Activated naive CD4-positive, alpha-beta T cell treated with anti-CD3 and anti-CD28 coated beads for 36 hours (primary cell): Measurements from ENCODE around the gene CLEC11A. TPM values are rescaled to one million over a fixed set of nuclear protein-coding genes. Genes with fewer than 3 reads are reported as not detected.
"Not testable (repeated sequence)": the region's sequence is repeated elsewhere in the genome, so short reads cannot be mapped to it uniquely, and the experiment has no call there.

ENCODE experiments used
- CTCF ChIA-PET: fragments of 350-600 bp; sonication (Branson Sonifier 250); formaldehyde crosslinking; loops from one replicate; lab custom pipeline; 2021; ENCODE audit warnings: antibody characterized with exemption; lab: Charles Lee
- DNase-seq: peaks from one replicate; pipeline ENCODE4 v3.0.0-alpha.2; 2020
- H3K27ac Mint-ChIP-seq: one replicate; pipeline ENCODE4 v1.8.0; 2021; ENCODE audit warnings: mild to moderate bottlenecking, mixed read lengths
- H3K27me3 Mint-ChIP-seq: one replicate; pipeline ENCODE4 v1.8.0; 2021; ENCODE audit warnings: low read depth, mixed read lengths
- H3K36me3 Mint-ChIP-seq: one replicate; pipeline ENCODE4 v1.8.0; 2021; ENCODE audit warnings: low read depth, mixed read lengths
- H3K4me1 Mint-ChIP-seq: one replicate; pipeline ENCODE4 v1.8.0; 2021; ENCODE audit warnings: low read depth, mixed read lengths
- H3K4me3 Mint-ChIP-seq: one replicate; pipeline ENCODE4 v1.8.0; 2021; ENCODE audit warnings: mild to moderate bottlenecking, moderate library complexity, mixed read lengths
- H3K9me3 Mint-ChIP-seq: one replicate; pipeline ENCODE4 v1.8.0; 2021; ENCODE audit warnings: mixed read lengths
- intact Hi-C: fragments of 100-400 bp; cut with micrococcal nuclease; formaldehyde crosslinking; loops from one replicate; pipeline ENCODE4 v1.15.1; 2023
- total RNA-seq, 2 experiments: library from RNA; stranded (reverse); gene quantifications; one replicate each; pipeline ENCODE4 v1.2.3, GENCODE V29; 2021

Gene CLEC11A
- total RNA-seq, 2 experiments from 2014 or later = 0.69 to 1.4 TPM

- Mint-ChIP-seq H3K4me1 (peaks cover 17% of the 10 kb centered on the region), H3K27me3 (peaks cover 29% of the 10 kb centered on the region), H3K9me3 (no peaks in the 10 kb centered on the region), H3K4me3 (no peak overlapping the region), H3K36me3 (no peaks in the 10 kb centered on the region), H3K27ac (no peak overlapping the region)
- DNase-seq = no peak
- intact Hi-C loops = loop anchor here (10.0 kb wide), 2 partner anchors 375 to 395 kb away; partner anchors contain the start of gene CTU1
- CTCF ChIA-PET = no interaction called here
Measured at GRCh38 chr19:50729894-50730293, 6.7 kb downstream of the CLEC11A start.

DNA sequence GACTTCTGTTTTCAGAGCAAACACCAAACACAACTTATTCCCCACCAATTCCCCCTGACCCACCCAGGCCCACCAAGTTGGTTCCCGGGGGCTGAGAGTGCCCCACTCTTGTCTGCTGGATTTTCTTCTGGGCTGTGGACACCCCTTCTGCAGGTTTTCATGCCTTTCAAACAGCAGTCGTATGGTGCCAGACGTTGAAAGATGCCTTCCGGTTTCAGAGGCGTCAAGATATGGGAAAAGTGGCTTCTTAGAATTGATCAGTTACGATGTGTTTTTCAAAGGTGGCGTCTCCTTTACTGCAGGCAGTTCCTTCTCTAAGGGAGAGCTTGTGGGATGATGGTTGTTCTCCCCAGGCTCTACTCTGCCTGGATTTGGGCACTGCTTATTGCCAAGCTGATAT lies 12.7 kb downstream of the CLEC11A start:
- no peak for DNase-seq
- H3K27me3 Mint-ChIP-seq = peaks cover 39% of the 10 kb centered on the region
- CTCF ChIA-PET = no interaction called here
- no peaks in the 10 kb centered on the region for H3K4me1 Mint-ChIP-seq
- H3K4me3 Mint-ChIP-seq = no peak overlapping the region
- H3K9me3 Mint-ChIP-seq = no peaks in the 10 kb centered on the region
- no peak overlapping the region for H3K27ac Mint-ChIP-seq
- H3K36me3 Mint-ChIP-seq = no peaks in the 10 kb centered on the region
- intact Hi-C loops = no loop called here

GRCh38 chr19:50736338-50736737 lies 13.2 kb downstream of the CLEC11A start:
- CTCF ChIA-PET = no interaction called here
- H3K4me3 Mint-ChIP-seq = no peak overlapping the region
- H3K36me3 Mint-ChIP-seq = no peaks in the 10 kb centered on the region
- no peaks in the 10 kb centered on the region for H3K9me3 Mint-ChIP-seq
- no peak for DNase-seq
- intact Hi-C loops = no loop called here
- no peak overlapping the region for H3K27ac Mint-ChIP-seq
- no peaks in the 10 kb centered on the region for H3K4me1 Mint-ChIP-seq
- H3K27me3 Mint-ChIP-seq = peaks cover 40% of the 10 kb centered on the region

DNA sequence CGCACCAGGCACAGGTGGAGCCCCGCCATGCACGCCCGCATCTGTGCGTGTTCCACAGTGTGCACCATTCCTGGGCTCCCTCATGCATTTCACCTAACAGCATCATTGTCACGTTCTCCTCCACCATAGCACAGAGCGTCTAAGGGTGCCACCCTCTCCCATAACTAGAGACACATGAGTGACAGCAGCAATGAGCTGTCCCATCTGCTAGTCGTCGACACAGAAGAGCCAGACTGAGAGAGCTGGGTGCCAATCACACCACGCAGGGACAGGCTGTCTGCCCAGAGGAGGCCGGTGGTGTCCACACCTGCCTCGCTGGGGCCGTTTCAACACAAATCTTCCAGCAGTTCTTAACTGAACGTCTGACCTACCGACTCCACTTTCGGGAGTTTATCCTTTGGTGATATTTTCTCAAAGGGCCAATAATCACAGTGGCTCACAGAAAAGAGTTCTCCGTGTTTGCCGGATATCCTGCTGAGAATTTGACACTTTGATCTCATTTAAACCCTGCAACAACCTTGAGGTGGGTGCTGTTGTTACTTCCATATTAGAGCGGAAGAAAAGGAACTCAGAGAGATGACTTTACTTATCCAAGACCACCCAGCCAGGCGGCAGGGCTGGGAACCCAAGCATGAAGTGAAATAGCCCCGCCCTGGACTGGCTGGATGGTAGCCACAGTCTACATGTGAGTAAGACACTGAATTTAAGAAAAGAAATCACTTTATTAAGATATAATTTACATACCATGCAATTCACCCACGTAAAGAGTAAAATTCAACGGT lies 16.2 kb downstream of the CLEC11A start:
- DNase-seq = no peak
- Mint-ChIP-seq H3K27me3 (peaks cover 36% of the 10 kb centered on the region), H3K27ac (no peak overlapping the region), H3K4me1 (no peaks in the 10 kb centered on the region), H3K36me3 (no peaks in the 10 kb centered on the region), H3K9me3 (no peaks in the 10 kb centered on the region), H3K4me3 (no peak overlapping the region)
- intact Hi-C loops = no loop called here
- CTCF ChIA-PET = no interaction called here

- peaks cover 36% of the 10 kb centered on the region for H3K27me3 Mint-ChIP-seq
- CTCF ChIA-PET = no interaction called here
- no peaks in the 10 kb centered on the region for H3K4me1 Mint-ChIP-seq
Measured at GRCh38 chr19:50739914-50740426, 16.8 kb downstream of the CLEC11A start.

DNA sequence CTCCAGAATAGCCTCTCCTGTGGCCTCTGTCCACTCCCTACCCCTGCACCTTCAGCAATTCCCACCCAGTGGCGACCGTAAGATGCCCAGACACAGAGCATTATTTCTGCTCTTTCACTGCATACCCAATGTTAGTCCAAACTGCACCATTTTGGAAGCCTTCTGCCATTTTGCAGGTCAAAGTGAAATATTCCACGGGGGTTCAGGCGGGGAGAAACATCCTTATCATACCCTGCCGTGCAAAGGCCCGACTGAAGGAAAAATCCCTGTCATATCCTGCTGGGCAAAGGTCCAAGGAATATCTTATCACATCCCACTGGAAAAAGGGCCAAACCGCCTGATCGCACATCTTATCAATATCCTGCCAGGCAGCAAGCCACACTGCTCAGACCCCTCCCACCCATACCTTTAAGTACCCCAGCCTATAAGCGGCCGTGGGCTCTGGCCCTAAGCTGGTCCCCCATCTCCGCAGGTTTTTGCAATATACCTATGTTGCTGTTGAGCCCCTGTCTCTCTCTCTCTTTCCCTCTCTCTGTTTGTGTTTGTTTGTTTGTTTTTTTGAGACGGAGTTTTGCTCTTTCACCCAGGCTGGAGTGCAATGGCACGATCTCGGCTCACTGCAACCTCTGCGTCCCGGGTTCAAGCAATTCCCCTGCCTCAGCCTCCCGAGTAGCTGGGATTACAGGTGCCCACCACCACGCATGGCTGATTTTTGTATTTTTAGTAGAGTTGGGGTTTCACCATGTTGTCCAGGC lies 18.2 kb downstream of the CLEC11A start:
- peaks cover 31% of the 10 kb centered on the region for H3K27me3 Mint-ChIP-seq
- CTCF ChIA-PET = no interaction called here
- intact Hi-C loops = no loop called here
- no peaks in the 10 kb centered on the region for H3K36me3 Mint-ChIP-seq
- no peaks in the 10 kb centered on the region for H3K4me1 Mint-ChIP-seq
- H3K27ac Mint-ChIP-seq = no peak overlapping the region
- no peaks in the 10 kb centered on the region for H3K9me3 Mint-ChIP-seq
- no peak overlapping the region for H3K4me3 Mint-ChIP-seq
- no peak for DNase-seq

More at GRCh38 chr19:50739914-50740426, 16.8 kb downstream of the CLEC11A start:
- DNase-seq = no peak
- H3K4me3 Mint-ChIP-seq = no peak overlapping the region
- H3K27ac Mint-ChIP-seq = no peak overlapping the region
- intact Hi-C loops = no loop called here
- H3K36me3 Mint-ChIP-seq = no peaks in the 10 kb centered on the region
- H3K9me3 Mint-ChIP-seq = no peaks in the 10 kb centered on the region

DNA sequence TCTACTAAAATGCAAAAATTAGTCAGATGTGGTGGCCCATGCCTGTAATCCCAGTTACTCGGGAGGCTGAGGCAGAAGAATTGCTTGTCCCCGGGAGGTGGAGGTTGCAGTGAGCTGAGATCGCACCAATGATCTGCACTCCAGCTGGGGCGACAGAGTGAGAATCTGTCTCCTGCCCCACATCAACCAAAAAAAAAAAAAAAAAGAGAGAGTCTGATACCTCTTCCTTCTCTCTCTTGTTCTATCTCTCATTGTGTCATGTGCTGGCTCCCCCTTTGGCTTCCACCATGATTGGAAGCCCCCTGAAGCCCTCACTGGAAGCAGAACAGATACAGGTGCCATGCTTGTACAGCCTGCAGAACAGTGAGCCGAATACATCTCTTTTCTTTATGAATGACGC lies 20.4 kb downstream of the CLEC11A start:
- intact Hi-C loops = no loop called here
- Mint-ChIP-seq H3K36me3 (no peaks in the 10 kb centered on the region), H3K27ac (no peak overlapping the region), H3K4me1 (no peaks in the 10 kb centered on the region), H3K27me3 (peaks cover 27% of the 10 kb centered on the region), H3K9me3 (no peaks in the 10 kb centered on the region), H3K4me3 (no peak overlapping the region)
- no peak for DNase-seq
- CTCF ChIA-PET = no interaction called here

- Mint-ChIP-seq H3K36me3 (no peaks in the 10 kb centered on the region), H3K4me3 (no peak overlapping the region), H3K9me3 (no peaks in the 10 kb centered on the region), H3K27me3 (peaks cover 22% of the 10 kb centered on the region), H3K4me1 (no peaks in the 10 kb centered on the region), H3K27ac (no peak overlapping the region)
- no peak for DNase-seq
- intact Hi-C loops = no loop called here
- CTCF ChIA-PET = no interaction called here
Measured at GRCh38 chr19:50745221-50745620, 22.1 kb downstream of the CLEC11A start.

- H3K27me3 Mint-ChIP-seq = peaks cover 16% of the 10 kb centered on the region
- DNase-seq, H3K36me3 Mint-ChIP-seq, H3K4me1 Mint-ChIP-seq, H3K4me3 Mint-ChIP-seq, H3K27ac Mint-ChIP-seq, intact Hi-C loops, CTCF ChIA-PET, H3K9me3 Mint-ChIP-seq: not testable (repeated sequence)
Measured at GRCh38 chr19:50747141-50747540, 24.0 kb downstream of the CLEC11A start.

DNA sequence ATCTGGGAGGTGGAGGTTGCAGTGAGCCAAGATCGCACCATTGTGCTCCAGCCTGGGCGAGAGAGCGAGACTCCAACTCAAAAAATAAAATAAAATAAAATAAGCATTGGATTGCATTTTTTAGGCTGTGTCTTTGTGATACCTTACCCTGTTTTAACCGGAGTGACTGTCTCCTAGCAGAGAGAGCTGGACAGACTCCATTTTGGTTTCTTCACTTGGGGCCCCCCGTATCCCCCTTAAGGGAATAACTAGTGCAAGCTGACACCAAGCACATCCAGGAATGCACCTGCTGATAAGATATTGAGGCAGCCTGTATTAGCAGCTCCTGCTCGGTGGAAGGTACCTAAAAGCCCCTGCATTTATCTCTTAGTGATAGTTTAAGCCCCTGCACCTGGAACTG lies 26.3 kb downstream of the CLEC11A start:
- Mint-ChIP-seq H3K36me3 (no peaks in the 10 kb centered on the region), H3K4me1 (no peaks in the 10 kb centered on the region), H3K9me3 (no peaks in the 10 kb centered on the region), H3K4me3 (no peak overlapping the region), H3K27me3 (peaks cover 15% of the 10 kb centered on the region), H3K27ac (no peak overlapping the region)
- DNase-seq = no peak
- CTCF ChIA-PET = no interaction called here
- intact Hi-C loops = no loop called here

DNA sequence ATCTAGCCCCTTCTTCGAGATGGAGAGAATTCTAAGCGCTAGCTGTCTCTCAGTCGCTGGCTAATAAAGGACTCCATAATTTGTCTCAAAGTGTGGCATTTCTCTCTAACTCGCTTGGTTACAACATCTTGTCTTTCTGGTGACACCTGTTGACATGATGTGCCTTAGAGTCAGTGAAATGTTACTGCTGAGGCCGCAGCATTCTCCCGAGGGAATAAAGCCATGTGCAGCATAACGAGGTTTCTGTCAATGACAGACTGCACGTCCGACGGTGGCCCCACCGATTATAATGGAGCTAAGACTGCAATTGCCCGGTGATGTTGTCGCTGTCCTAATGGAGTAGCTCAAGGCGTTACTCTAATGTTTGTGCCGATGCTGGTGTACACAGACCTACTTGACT lies 26.8 kb downstream of the CLEC11A start:
- intact Hi-C loops = no loop called here
- DNase-seq = no peak
- peaks cover 19% of the 10 kb centered on the region for H3K27me3 Mint-ChIP-seq
- no peak overlapping the region for H3K27ac Mint-ChIP-seq
- no peak overlapping the region for H3K4me3 Mint-ChIP-seq
- H3K4me1 Mint-ChIP-seq = no peaks in the 10 kb centered on the region
- no peaks in the 10 kb centered on the region for H3K36me3 Mint-ChIP-seq
- no peaks in the 10 kb centered on the region for H3K9me3 Mint-ChIP-seq
- CTCF ChIA-PET = no interaction called here

- Mint-ChIP-seq H3K4me1 (no peaks in the 10 kb centered on the region), H3K9me3 (no peaks in the 10 kb centered on the region), H3K36me3 (no peaks in the 10 kb centered on the region), H3K27me3 (peaks cover 18% of the 10 kb centered on the region), H3K27ac (no peak overlapping the region), H3K4me3 (no peak overlapping the region)
- intact Hi-C loops = no loop called here
- DNase-seq = no peak
- CTCF ChIA-PET = no interaction called here
Measured at GRCh38 chr19:50753879-50754278, 30.7 kb downstream of the CLEC11A start.
